GM21381 (cell line): ENCODE results near the gene TMC3.
"Not testable (repeated sequence)": the region's sequence is repeated elsewhere in the genome, so short reads cannot be mapped to it uniquely, and the experiment has no call there.

Source experiments
- ATAC-seq: cut with Tn5 transposase; IDR thresholded peaks from one replicate; pipeline ENCODE4 v1.9.1; 2021; ENCODE audit warnings: mild to moderate bottlenecking, moderate library complexity; ENCODE audit not compliant: unreplicated experiment

The TMC3 gene

DNA sequence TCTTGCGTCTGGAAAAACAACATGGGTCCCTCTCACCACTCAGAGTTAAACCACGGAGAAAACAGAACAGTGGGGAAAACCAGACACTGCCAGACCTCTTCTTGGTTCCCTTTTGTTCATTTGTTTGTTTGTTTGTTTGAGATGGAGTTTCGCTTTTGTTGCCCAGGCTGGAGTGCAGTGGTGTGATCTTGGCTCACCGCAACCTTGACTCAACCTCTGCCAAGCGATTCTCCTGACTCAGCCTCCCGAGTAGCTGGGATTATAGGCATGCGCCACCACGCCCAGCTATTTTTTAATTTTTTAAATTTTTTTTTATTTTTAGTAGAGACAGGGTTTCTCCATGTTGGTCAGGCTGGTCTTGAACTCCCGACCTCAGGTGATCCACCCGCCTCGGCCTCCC is 25.3 kb downstream of the TMC3 start:
- ATAC-seq: not testable (repeated sequence)

DNA sequence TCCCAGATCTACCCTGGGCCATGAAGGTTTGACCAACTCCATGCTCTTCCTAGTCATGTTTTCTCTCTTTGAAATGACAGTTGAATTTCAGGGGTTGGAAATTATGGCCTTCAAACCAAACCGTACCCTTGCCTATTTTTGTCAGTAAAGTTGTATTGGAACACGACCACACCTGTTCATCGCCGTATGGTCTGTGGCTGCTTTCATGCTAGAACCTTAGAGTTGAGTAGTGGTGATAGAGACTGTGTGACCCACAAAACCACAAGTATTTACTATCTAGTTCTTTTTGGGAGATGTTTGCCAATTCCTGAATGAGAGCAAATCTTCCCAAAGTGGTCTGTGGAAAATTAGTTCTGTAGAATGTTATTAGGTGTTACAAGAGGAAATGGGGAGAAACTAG is 26.1 kb downstream of the TMC3 start:
- no peak for ATAC-seq

DNA sequence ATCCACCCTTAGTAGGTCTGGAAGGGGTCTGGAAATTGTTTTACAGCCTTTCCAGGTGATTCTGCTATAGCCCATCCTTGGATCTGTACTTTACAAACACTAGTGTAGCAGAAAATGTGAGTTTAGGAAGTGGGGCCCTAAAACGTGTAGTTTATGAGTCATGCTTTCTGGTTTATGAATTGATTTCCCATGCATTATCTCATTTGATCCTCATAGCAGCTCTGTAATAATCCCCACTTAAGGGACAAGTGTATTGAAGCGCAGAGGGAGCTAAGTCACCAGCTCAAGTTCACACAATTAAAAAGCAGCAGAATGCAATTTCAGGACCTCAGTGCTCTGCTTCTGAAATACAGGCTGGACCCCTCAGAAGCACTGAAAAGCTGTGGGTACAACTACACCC is 27.4 kb downstream of the TMC3 start:
- ATAC-seq: no peak

DNA sequence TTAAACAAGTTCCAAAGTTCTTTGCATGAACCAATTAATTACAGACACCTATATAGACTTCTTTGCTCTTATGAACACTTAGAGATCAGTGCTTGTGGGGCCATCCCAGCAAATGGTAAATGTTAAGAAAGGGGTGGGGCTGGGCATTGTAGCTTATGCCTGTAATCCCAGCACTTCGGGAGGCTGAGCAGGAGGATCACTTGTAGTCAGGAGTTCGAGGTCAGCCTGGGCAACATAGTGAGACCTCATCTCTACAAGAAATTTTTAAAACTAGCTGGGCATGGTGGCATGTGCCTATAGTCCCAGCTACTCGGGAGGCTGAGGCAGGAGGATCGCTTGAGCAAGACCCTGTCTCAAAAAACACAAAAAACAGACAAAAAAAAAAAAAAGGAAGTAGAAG is 30.6 kb downstream of the TMC3 start:
- ATAC-seq: no peak

DNA sequence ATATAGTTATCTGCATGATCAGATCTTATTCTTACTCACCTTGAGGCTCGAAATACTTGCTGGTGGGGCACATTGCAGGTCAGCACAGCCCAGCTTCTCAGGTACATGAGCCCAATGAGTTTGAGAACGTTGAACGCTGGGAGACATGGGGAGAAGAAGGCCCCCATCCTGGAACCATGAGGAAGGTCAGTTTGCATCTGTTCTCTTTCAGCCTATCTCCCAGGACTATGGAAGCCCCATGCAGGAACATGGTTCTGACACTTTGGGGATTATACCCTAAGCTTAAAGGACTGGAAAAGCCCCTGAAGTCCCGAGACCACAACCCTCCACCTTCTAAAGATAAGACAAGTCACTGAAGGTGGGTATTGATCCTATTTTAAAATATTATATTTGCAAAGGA is 32.7 kb downstream of the TMC3 start:
- ATAC-seq: no peak

DNA sequence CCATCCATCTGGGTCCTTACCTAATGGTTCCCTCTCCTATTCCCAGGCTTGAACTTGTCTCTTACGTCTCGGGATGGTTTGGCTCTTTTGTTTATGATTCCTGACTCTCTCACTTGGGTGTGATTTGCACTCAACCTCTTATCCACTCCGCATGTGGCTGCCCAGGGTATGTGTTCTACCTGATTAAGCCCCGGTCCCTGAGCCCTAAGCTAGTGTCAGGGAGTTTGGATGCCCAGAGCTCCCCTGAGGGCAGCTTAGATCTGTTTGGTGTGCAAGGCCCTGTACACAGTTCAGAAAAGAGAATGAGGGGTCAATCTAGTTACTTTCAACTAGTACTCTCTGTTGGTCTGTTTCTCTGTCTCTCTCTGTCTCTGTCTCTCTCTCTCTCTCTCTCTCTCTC is 34.2 kb downstream of the TMC3 start:
- no peak for ATAC-seq

DNA sequence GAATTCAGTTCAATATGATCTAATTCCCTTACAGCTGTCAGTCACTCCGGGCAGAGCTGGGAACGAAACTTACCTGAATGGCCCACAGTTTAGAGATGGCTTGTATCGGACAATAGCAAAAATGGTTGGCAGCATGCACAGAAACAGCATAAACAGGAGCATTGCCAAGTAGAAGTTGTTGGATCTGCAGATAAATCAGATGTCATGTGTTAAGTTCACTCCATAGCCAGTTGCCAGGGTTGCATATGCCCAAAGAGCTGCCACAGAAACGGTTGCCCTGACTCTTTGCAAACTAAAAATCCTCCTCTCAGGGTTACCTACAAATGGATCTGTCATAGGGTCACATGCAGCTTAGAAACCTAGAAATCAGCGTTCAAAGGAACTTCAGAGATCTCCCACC is 34.7 kb downstream of the TMC3 start:
- no peak for ATAC-seq

DNA sequence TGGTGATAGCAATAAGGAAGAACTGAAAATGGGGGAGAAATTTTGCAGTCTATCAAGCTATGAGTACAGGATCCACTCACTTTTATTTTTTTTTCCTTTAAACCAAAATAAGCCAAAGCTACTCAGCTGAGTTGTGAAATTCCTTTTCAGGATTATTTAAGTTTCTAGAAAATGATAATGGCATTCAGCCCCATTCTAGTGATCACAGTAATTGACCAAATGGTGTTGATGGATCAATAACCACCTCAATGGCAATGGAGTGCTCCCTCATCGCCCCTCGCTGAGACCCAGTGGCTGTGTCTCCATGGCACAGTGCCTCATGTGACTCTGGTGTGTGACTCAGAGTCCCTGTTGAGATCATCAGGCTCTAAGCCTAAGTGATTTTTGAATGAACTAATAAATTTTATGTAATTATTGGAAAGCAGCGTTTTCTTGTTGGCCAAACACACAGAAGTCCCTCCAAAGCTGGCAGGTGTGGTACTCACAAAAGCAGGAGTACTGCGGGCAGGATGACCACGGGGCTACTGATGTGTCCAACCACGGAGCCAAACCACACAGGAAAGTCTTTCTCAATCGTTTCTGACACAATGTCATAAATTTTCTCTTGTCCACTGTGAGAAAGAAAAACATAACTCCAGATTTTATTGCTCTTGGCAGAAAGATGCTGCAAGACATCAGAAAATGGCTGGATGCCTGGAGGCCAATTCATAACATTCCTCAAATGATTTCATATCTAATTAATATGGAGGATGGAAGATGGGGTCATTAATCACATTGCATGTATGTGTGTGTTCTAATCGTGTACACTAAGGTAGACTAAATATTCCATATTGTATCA is 35.6 kb downstream of the TMC3 start:
- no peak for ATAC-seq

DNA sequence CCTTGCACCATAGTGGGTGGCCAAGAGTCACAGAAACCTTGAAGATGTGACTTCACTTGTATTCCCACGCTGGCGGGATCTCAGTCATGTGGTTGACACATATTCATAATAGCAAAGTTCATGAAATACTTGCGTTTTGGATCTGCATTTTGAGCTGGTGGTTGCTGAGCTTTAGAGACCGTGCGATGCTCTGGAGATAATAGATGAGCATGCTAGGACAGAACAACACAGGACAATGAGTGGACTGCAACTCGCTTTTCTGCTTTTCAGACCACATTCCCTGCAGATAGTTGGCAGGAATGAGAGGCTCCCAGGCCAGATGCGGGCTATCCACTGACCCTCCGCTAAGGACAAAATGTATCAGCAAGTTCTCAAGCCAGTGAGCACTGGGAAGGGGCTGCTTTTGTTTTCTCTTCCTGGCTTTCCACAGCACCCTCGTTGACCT is 36.3 kb downstream of the TMC3 start:
- ATAC-seq: no peak

DNA sequence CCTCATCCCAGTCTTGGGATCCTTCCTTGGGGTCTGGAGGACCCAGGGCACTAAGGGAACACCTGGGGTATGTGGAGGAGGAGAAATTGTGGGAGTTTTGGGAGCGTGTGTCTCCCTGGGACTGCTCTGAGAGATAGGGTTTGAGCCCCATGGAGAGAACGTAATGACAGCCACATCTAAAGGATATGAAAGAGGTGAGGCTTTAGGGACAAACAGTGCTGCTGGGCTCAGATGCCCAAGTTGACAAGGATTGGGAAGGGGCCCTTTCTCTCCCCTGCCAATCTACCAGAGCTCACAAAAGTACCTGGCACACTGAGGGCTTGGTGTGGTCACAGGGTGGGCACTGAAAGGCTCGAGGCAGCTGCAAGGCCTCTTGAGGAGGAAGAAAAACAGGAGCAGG is 36.8 kb downstream of the TMC3 start:
- ATAC-seq: no peak

DNA sequence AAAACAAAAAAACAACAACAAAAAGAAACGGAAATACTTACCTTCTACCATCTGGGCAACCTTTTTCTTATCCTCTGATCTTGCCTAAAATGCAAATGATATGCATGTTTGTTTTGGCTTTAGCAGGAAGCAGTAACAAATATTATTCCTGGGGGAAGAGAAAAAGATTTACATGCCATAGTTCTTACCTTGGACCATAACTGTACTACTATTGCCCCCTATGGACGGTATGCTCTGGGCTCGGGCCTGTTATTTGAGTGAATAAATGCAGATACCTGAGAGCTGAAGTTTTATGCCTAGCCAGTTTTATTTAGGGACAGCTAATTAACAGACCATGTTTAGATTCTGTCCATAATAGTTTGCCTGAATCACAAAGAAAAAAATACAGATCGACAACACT is 37.4 kb downstream of the TMC3 start:
- ATAC-seq: no peak

DNA sequence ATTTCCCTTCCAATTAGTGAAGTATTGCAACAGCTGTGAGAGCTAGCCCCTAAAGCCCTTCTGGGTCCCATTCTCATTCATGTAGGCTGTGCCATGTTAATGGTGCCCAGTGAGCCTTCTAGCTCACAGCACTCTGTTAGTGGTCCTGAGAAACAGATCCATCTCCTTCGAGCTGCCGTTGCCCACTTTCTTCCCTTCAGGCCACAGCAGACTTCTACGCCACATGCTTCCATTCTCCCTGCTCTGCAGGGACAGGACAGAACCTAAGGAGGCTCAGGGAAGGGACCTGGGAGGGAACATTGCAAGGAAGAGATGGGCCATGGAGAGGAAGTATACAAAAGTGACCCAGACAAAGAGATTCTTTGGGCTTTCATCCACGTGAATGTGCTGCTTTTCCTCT is 38.4 kb downstream of the TMC3 start:
- ATAC-seq: no peak

DNA sequence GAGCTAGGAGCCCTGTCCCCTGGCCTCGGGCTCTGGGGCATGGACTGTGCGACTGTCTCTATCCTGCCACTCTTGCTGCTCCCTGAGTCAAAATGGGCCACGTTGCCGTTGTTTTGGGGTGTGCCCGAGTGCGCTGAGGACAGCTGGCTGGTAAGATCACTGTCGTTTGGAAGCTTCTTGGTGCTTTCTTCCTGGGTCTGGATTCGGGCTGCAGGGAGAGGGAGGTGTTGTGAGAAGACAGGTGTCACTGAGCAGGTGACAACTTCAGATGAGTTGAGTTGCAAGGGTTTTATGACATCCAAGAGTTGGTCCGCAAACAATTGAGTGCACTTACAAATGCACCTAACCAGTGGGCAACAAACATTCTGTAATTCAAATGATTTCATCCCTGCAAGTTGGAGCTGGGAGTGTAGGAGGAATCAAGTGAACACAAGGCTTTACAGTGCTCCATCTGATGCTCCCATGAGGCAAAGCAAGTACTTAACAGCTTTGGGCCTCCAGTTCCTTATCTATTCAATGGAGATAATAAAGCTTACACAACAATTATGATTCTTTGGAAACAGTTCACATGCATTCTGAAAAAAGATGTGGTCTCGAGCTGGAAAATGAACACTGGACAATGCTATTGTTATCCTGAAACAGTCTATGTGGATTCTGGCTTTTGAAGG is 39.1 kb downstream of the TMC3 start:
- no peak for ATAC-seq

DNA sequence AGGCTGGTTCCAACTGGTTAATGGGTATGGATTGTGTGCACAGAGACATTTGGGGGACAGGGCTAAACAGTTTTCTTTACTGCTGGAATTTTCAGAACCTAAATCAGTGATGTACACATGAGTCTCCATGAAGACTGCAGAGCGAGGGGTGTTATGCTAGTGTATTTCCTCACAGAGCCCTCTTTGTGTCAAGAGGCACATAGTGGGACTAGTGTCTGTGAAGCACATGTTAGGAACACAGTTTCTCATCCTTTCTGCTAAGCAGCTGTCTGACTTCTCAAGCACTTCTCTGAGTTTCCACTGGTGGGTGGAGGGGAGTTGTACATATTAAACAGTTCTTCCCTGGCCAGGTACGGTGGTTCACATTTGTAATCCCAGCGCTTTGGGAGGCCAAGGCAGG is 40.6 kb downstream of the TMC3 start:
- ATAC-seq: no peak

DNA sequence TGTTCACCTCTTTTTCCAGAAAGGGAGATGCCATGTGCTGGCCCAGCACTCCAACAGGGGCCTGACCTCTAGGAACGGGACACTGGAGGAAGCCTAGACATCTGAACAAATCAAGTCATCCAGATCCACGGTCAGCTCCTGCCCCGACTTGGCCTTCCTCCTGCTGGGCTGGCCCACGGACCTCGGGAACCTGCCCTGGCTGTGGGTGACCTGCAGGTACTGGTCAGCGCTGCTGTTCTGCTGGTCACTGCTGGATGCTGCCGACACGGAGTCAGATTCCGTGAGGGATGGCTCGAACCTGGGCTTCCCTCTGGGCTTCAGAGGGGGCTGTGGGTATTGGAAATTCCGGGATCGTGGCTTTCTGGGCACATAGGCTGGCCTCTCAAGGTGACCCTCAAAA is 41.7 kb downstream of the TMC3 start:
- no peak for ATAC-seq

DNA sequence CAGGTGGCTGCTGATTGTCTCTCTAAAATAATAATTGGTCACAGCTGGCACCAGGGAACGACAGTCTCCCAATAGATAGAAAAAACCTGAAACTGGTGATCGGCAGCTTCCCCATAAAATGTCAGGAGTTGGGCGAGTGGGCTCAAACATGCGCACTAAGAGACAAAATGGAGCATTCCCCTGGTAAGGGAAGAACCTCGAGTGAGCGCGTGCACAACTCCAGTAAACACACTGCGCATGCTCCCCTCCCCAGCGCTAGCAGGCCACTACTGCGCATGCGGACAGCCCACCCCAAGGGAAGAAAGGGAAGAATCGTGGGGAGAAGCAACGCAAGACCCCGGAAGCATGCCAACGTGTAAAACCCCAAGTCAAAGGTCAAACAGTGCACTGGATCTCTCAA is 42.4 kb downstream of the TMC3 start:
- no peak for ATAC-seq

DNA sequence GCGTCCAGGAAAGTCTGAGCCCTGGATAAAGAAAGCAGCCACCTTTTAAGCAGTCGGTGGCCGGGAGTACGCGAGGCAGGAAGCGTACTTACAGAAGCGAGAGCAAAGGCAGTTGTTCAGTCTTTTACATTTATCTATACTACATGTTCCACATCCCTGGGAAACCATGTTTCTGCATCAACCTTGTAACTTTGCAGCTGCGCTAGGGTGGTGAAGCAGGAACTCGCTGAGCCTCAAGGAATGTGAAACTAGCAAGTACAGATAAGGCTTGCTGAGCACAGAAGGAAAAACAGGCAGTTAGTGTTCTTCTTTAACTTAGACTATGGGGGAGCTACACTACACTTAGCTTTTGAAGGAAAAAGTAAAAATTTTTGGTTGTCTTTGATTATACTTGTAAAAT is 42.9 kb downstream of the TMC3 start:
- ATAC-seq: not testable (repeated sequence)

DNA sequence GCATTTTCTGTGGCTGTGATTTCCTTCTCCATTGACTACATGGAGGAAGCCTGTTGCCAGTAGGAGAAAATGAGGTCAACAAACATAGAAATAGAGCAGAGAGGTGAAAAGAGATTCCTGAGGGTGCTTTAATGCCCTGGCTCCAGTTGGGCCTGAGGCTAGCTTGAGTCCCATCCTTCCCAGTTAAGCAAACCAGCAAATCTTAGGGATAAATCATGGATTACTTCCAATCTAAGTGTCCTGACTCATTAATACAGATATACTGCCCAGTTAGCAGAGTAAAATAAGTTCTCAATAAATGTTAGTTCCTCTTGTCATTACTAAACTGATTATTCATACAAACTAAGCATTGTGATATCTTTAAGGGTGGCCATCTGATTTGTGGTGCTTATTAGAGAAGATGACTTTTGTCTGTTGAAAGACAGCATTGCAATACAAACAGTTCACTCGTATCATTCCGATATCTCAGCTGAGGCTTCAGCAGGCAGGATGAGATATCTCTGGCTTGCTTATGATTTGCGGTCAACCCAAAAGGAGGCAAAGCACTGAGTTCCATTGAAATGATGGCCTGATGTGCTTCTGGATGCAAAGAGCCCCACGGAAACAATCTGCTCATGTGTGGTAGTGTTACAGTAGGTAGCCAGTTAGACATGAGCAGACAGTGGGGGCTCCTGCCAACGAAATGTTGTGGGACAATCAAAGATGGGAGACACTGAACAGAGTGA is 43.5 kb downstream of the TMC3 start:
- no peak for ATAC-seq

DNA sequence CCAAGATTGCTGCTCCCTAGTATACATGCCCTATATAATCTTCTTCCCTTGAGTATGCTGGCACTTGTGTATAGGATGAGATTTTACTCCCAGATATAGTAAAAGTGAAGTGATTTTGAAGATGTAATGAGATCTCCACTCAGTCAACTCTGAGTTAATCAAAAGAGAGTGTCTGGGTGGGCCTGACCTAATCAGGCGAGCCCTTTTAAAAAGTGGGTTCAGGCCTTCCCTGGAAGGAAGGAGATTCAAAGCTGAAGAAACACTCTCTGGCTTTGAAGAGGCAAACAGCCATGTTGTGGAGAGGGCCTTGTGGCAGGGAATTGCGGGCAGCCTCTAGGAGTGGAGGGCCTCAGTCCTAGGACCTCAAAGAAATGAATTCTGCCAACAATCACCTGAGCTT is 44.6 kb downstream of the TMC3 start:
- no peak for ATAC-seq

DNA sequence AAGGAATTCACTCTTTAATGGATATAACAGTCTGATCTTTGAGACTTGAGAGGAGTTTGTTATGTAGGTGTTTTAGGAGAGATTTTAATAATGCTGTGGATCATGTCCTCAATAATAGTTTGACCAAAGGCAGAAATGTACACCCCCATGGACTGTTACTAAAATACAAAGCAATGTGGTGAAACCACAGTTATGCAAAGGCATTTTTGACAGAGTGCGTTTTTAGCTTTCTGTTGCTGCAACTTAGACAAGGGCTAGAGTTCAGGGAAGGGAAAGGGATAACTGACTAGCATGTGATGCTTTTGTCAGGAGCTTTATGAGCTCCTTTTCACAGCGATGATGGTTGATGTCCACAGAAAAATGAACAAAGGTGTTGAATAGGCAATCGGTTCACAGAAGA is 46.5 kb downstream of the TMC3 start:
- ATAC-seq: no peak

DNA sequence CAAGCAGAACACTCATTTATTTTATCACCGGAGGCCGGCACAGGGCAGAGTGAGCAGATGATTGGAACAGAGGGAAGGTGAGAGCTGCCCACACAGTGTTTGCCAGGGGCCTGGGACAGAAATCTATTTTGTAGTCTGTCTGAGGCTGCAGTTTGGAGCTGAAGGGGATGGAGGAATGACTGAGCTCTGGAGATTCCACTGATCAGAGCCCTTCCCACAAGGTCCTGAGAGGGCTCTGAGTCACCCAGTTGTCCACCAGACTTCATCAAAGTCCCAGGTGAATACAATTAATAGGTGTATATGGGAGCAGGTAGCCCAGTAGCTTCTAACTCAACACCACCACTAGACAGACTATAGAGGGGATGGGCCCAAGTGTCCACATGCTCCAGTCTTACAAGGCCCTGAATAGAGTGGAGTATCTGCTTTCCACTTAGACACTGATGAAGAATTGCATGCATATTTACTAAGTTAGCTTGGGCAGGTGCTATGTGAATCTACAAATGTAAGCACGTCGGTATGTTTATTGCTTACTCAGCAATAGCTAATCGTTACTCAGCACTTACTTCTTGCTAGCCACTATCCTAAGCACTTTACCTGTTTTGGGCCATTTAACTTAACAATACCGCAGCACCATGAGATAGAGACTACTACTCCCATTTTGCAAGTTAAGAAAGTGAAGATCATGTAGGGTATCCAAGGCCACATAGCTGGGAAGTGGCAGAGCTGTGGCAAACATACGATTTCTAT is 47.4 kb downstream of the TMC3 start:
- no peak for ATAC-seq
